Measurements from ENCODE around the gene AFG3L2. TPM values are rescaled to one million over a fixed set of nuclear protein-coding genes. Genes with fewer than 3 reads are reported as not detected.

The AFG3L2 gene
- total and polyA plus RNA-seq, 4 donors: 22.5 to 55.4 (median 27.6) TPM

DNA sequence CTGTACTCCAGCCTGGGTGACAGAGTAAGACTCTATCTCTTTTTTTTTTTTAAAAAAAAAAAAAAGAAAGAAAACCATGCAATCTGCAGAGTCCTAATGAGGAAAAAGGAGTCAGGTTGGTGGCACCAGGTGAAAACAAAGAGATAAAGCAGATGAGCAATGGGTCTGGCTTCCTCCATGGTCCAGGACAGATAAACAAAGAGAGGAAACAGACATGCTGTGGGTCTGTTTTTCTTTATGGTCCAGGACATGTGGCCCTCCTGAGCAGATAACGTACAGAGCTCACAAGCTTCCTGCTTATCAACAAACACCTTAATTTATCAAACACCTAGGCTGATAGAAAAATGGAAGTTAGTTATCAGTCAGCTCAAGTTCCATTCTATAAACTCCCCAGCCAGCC is 93.4 kb downstream of the AFG3L2 start:
- peaks cover 0 to 3% (median 1%) of the 10 kb centered on the region in 4 donors for H3K27me3 ChIP-seq (ENCODE audit: control insufficient read depth in 4 of 4, insufficient read depth in 4 of 4, low read length in 3 of 4)
- WGBS: 65% methylated on average over 1 of the region's 1 CpG

More for the DNA sequence above, 93.4 kb downstream of the AFG3L2 start:
- TF ChIP-seq TAF1 (conservative IDR thresholded peaks at IDR 0.05) (no peak), GABPA (IDR thresholded peaks at IDR 0.05 in 1 of 2, conservative IDR thresholded peaks at IDR 0.05 in 1 of 2) (no peak), REST (IDR thresholded peaks at IDR 0.05) (no peak), EGR1 (IDR thresholded peaks at IDR 0.05; ENCODE audit: low read depth in 2 of 2) (no peak), YY1 (IDR thresholded peaks at IDR 0.05) (no peak), SP1 (IDR thresholded peaks at IDR 0.05) (no peak), NR2F2 (IDR thresholded peaks at IDR 0.05) (no peak), JUND (IDR thresholded peaks at IDR 0.05) (no peak), FOXA2 (IDR thresholded peaks at IDR 0.05) (no peak), FOXA1 (IDR thresholded peaks at IDR 0.05) (no peak), RAD21 (IDR thresholded peaks at IDR 0.05) (no peak), HNF4G (IDR thresholded peaks at IDR 0.05) (no peak), HNF4A (conservative IDR thresholded peaks at IDR 0.05) (no peak), RXRA (IDR thresholded peaks at IDR 0.05) (no peak)
- TF ChIP-seq, protein P1, sequence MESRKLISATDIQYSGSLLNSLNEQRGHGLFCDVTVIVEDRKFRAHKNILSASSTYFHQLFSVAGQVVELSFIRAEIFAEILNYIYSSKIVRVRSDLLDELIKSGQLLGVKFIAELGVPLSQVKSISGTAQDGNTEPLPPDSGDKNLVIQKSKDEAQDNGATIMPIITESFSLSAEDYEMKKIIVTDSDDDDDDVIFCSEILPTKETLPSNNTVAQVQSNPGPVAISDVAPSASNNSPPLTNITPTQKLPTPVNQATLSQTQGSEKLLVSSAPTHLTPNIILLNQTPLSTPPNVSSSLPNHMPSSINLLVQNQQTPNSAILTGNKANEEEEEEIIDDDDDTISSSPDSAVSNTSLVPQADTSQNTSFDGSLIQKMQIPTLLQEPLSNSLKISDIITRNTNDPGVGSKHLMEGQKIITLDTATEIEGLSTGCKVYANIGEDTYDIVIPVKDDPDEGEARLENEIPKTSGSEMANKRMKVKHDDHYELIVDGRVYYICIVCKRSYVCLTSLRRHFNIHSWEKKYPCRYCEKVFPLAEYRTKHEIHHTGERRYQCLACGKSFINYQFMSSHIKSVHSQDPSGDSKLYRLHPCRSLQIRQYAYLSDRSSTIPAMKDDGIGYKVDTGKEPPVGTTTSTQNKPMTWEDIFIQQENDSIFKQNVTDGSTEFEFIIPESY (IDR thresholded peaks at IDR 0.05): no peak
- TF ChIP-seq, protein P2, sequence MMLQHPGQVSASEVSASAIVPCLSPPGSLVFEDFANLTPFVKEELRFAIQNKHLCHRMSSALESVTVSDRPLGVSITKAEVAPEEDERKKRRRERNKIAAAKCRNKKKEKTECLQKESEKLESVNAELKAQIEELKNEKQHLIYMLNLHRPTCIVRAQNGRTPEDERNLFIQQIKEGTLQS (IDR thresholded peaks at IDR 0.05): no peak
- TF ChIP-seq, protein P3, sequence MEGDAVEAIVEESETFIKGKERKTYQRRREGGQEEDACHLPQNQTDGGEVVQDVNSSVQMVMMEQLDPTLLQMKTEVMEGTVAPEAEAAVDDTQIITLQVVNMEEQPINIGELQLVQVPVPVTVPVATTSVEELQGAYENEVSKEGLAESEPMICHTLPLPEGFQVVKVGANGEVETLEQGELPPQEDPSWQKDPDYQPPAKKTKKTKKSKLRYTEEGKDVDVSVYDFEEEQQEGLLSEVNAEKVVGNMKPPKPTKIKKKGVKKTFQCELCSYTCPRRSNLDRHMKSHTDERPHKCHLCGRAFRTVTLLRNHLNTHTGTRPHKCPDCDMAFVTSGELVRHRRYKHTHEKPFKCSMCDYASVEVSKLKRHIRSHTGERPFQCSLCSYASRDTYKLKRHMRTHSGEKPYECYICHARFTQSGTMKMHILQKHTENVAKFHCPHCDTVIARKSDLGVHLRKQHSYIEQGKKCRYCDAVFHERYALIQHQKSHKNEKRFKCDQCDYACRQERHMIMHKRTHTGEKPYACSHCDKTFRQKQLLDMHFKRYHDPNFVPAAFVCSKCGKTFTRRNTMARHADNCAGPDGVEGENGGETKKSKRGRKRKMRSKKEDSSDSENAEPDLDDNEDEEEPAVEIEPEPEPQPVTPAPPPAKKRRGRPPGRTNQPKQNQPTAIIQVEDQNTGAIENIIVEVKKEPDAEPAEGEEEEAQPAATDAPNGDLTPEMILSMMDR (IDR thresholded peaks at IDR 0.05; ENCODE audit: low read depth, low read length, missing input control): no peak
- TF ChIP-seq, protein P4, sequence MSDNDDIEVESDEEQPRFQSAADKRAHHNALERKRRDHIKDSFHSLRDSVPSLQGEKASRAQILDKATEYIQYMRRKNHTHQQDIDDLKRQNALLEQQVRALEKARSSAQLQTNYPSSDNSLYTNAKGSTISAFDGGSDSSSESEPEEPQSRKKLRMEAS (IDR thresholded peaks at IDR 0.05): no peak
- H3K9ac ChIP-seq (ENCODE audit: low read depth in 1 of 2, low read length in 2 of 2): no peak overlapping the region
- H3K4me3 ChIP-seq (ENCODE audit: low read depth in 1 of 3, low read length in 3 of 3): no peak overlapping the region
- H3K4me1 ChIP-seq (ENCODE audit: control insufficient read depth in 4 of 4, insufficient read depth in 4 of 4, low read length in 3 of 4): peaks cover 0 to 11% (median 8%) of the 10 kb centered on the region in 4 donors
- no peak for DNase-seq (ENCODE audit: low spot score)
- no peaks in the 10 kb centered on the region for H3K9me3 ChIP-seq (ENCODE audit: control insufficient read depth in 4 of 4, low read length in 3 of 4)
- H3K36me3 ChIP-seq (ENCODE audit: control insufficient read depth in 4 of 4, insufficient read depth in 3 of 4, low read depth in 1 of 4, low read length in 3 of 4): no peaks in the 10 kb centered on the region
- no peak overlapping the region for H3K27ac ChIP-seq (ENCODE audit: low read depth in 1 of 2, low read length in 2 of 2)
